B cell (primary cell): ENCODE results near the gene SLC9A9. TPM values are rescaled to one million over a fixed set of nuclear protein-coding genes. Genes with fewer than 3 reads are reported as not detected.
"Not testable (repeated sequence)": the region's sequence is repeated elsewhere in the genome, so short reads cannot be mapped to it uniquely, and the experiment has no call there.

Experiments
- ATAC-seq: fragments of 200-7000 bp; cut with Tn5 transposase; one replicate; pipeline ENCODE4 v1.10.0; 2021; ENCODE audit warnings: low read depth, mild to moderate bottlenecking, moderate number of reproducible peaks, moderate library complexity
- CTCF ChIA-PET: fragments of 350-600 bp; sonication (Branson Sonifier 250); formaldehyde crosslinking; loops from one replicate; lab custom pipeline; 2021; ENCODE audit warnings: antibody characterized with exemption, inconsistent platforms; lab: Charles Lee
- POLR2A ChIA-PET: fragments of 350-600 bp; sonication (Branson Sonifier 250); formaldehyde crosslinking; loops from one replicate; lab custom pipeline; 2021; ENCODE audit warnings: antibody characterized with exemption; lab: Charles Lee
- DNase-seq: peaks from one replicate; pipeline ENCODE4 v3.0.0; 2013
- H2AFZ ChIP-seq: 2 replicates; pipeline ENCODE4 v1.6.1; 2012; ENCODE audit warnings: mild to moderate bottlenecking, low read depth, low read length; ENCODE audit not compliant: insufficient read depth, poor library complexity, severe bottlenecking
- H3K27ac ChIP-seq, 2 donors: 1 replicate in 1 of 2; 2 replicates in 1 of 2; pipeline ENCODE4 v1.5.1; 2012 to 2013; ENCODE audit warnings: low read length in 2 of 2, mild to moderate bottlenecking in 2 of 2, moderate library complexity in 1 of 2
- H3K27me3 ChIP-seq, 4 experiments: fragments of 200-600 bp in 1 of 4; sonication (generic) in 1 of 4; replicated peaks in 1 of 4; 1 replicate in 2 of 4; 2 replicates in 2 of 4; pipeline versions ENCODE4 v1.6.1 to v1.7.0; 2013 to 2016; ENCODE audit warnings: low read length in 3 of 4, mild to moderate bottlenecking in 2 of 4, mixed read lengths in 1 of 4, moderate library complexity in 1 of 4; ENCODE audit not compliant: insufficient read depth in 4 of 4, control insufficient read depth in 3 of 4; ENCODE audit errors: control extremely low read depth in 1 of 4
- H3K36me3 ChIP-seq, 2 experiments: replicated peaks in 1 of 2; 1 replicate in 1 of 2; 2 replicates in 1 of 2; pipeline versions ENCODE4 v1.6.1 to v1.7.1; 2013; ENCODE audit warnings: low read length in 1 of 2; ENCODE audit not compliant: insufficient read depth in 2 of 2, control insufficient read depth in 1 of 2; ENCODE audit errors: control extremely low read depth in 1 of 2, extremely low read depth in 1 of 2
- H3K4me1 ChIP-seq, 2 donors: fragments of 200-600 bp in 1 of 2; sonication (generic) in 1 of 2; 1 replicate in 1 of 2; 2 replicates in 1 of 2; pipeline versions ENCODE4 v1.5.1 to v1.6.1; 2013 to 2017; ENCODE audit warnings: low read length in 2 of 2; ENCODE audit not compliant: control insufficient read depth in 2 of 2, insufficient read depth in 2 of 2
- H3K4me2 ChIP-seq: replicated peaks from 2 replicates; pipeline ENCODE3; 2012; ENCODE audit warnings: mild to moderate bottlenecking, low read depth, low read length; ENCODE audit not compliant: poor library complexity, severe bottlenecking
- H3K4me3 ChIP-seq, 5 experiments: fragments of 200-600 bp in 1 of 5; sonication (generic) in 1 of 5; 1 replicate in 3 of 5; 2 replicates in 2 of 5; pipeline versions ENCODE4 v1.5.1 to v1.7.0; 2011 to 2016; ENCODE audit warnings: low read length in 4 of 5, mild to moderate bottlenecking in 4 of 5, low read depth in 2 of 5, control low read depth in 1 of 5, moderate library complexity in 1 of 5; ENCODE audit not compliant: insufficient read depth in 1 of 5; ENCODE audit errors: control extremely low read depth in 1 of 5, extremely low read depth in 1 of 5
- H3K79me2 ChIP-seq: fragments of 200-600 bp; sonication (generic); one replicate; pipeline ENCODE4 v1.6.0; 2016; ENCODE audit warnings: low read length; ENCODE audit not compliant: control insufficient read depth, insufficient read depth
- H3K9ac ChIP-seq: fragments of 200-600 bp; sonication (generic); 2 replicates; pipeline ENCODE4 v1.6.1; 2017; ENCODE audit warnings: mild to moderate bottlenecking, low read length, moderate library complexity
- H3K9me3 ChIP-seq, 3 donors: one replicate each; pipeline versions ENCODE4 v1.6.1 to v1.7.1; 2013; ENCODE audit warnings: low read length in 2 of 3; ENCODE audit not compliant: control insufficient read depth in 2 of 3, insufficient read depth in 1 of 3; ENCODE audit errors: control extremely low read depth in 1 of 3
- H4K20me1 ChIP-seq: 2 replicates; pipeline ENCODE4 v1.6.0; 2012; ENCODE audit warnings: mild to moderate bottlenecking, low read length; ENCODE audit not compliant: insufficient read depth, control insufficient read depth, poor library complexity, severe bottlenecking
- H3K27ac Mint-ChIP-seq: one replicate; pipeline ENCODE4 v1.8.0; 2021; ENCODE audit warnings: mixed read lengths
- H3K27me3 Mint-ChIP-seq: one replicate; pipeline ENCODE4 v1.8.0; 2021; ENCODE audit warnings: mixed read lengths
- H3K4me1 Mint-ChIP-seq: one replicate; pipeline ENCODE4 v1.8.0; 2021; ENCODE audit warnings: mixed read lengths
- H3K4me3 Mint-ChIP-seq: one replicate; pipeline ENCODE4 v1.8.0; 2021; ENCODE audit warnings: mixed read lengths
- H3K9me3 Mint-ChIP-seq: one replicate; pipeline ENCODE4 v1.8.0; 2022; ENCODE audit warnings: mixed read lengths; ENCODE audit not compliant: insufficient read depth
- CTCF ChIP-seq: fragments of 200-600 bp; IDR thresholded peaks from one replicate; pipeline ENCODE4 v1.8.0; 2022; ENCODE audit warnings: antibody characterized with exemption, mild to moderate bottlenecking
- EZH2 ChIP-seq: IDR thresholded peaks from 2 replicates; pipeline ENCODE4 v1.6.1; 2012; ENCODE audit warnings: borderline replicate concordance, low read depth, mild to moderate bottlenecking, moderate library complexity, low read length; ENCODE audit not compliant: insufficient read depth, poor library complexity, severe bottlenecking
- WGBS: methylation state at CpG from one replicate; pipeline ENCODE4 v1.1.5; 2013; ENCODE audit warnings: missing lambda C conversion rate; ENCODE audit not compliant: insufficient coverage; 5-methylcytosine and 5-hydroxymethylcytosine counted together
- intact Hi-C: fragments of 100-400 bp; cut with micrococcal nuclease; formaldehyde crosslinking; loops from one replicate; pipeline ENCODE4 v1.10.0; 2022
- polyA plus RNA-seq: library from polyadenylated mRNA; depleted of rRNA; stranded (reverse); fragments of >200 nt; gene quantifications from 2 replicates; pipeline ENCODE4 v1.2.3, GENCODE V29; 2012
- total RNA-seq, 2 donors: library from RNA; stranded (reverse); fragments of 120-200 nt in 1 of 2; gene quantifications; 1 replicate in 1 of 2; 2 replicates in 1 of 2; pipeline versions ENCODE4 v1.2.3 to v1.2.4, GENCODE V29; 2013 to 2022

The SLC9A9 gene
- total and polyA plus RNA-seq, 2 donors (not counting 1 experiment from before 2014, with no cell fraction given), result 7.7 to 17.3 TPM

GRCh38 chr3:143798151-143798550, 50.1 kb downstream of the SLC9A9 start:
- H3K27ac Mint-ChIP-seq, POLR2A ChIA-PET: not testable (repeated sequence)
- WGBS, result 100% methylated on average over 6 of the region's 7 CpGs

DNA sequence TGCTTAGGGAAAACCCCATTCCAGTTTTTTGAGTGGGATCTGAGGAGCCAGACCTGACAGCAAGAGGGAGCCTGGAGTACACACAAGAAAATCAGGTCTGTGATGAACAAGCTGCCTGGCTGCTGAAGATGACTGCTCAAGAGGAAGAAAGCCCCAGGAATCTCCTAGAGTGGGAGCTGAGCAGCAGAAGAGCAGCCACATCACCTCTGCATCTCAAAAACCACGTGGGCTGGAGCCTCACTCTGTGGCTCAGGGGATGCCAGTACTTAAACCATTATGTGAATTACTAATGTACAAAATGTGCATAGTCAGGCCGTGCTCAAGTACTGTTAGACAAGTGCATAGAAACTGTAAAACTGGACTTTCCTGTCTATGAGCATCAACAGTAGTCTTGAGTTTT, 52.4 kb downstream of the SLC9A9 start:
- Histone ChIP-seq H3K4me2 (no peak overlapping the region), H3K9ac (no peak overlapping the region), H3K9me3 (peaks cover 0 to 2% (median 0%) of the 10 kb centered on the region in 3 donors), H3K4me1 (no peaks in the 10 kb centered on the region), H3K4me3 (no peak overlapping the region), H3K27me3 (no peaks in the 10 kb centered on the region), H4K20me1 (no peaks in the 10 kb centered on the region), H3K27ac (no peak overlapping the region), H3K79me2 (no peaks in the 10 kb centered on the region), H3K36me3 (no peaks in the 10 kb centered on the region), H2AFZ (no peak overlapping the region)
- WGBS, result no CpG with 5 or more reads among the region's 2 CpGs
- intact Hi-C loops, result no loop called here
- ATAC-seq (no peak), DNase-seq (no peak)
- no peaks in the 10 kb centered on the region for H3K27me3 Mint-ChIP-seq
- POLR2A ChIA-PET, result no interaction called here
- peaks cover 5% of the 10 kb centered on the region for H3K9me3 Mint-ChIP-seq
- H3K4me1 Mint-ChIP-seq, result no peaks in the 10 kb centered on the region
- H3K4me3 Mint-ChIP-seq, result no peak overlapping the region
- H3K27ac Mint-ChIP-seq, result no peak overlapping the region
- TF ChIP-seq CTCF (no peak), EZH2 (no peak)
- CTCF ChIA-PET, result no interaction called here

More at GRCh38 chr3:143798151-143798550, 50.1 kb downstream of the SLC9A9 start:
- H4K20me1 ChIP-seq, H3K9ac ChIP-seq, H3K4me1 ChIP-seq, H3K79me2 ChIP-seq, H3K9me3 Mint-ChIP-seq, intact Hi-C loops, H3K4me1 Mint-ChIP-seq, CTCF ChIA-PET, H2AFZ ChIP-seq, DNase-seq, H3K4me2 ChIP-seq, H3K27ac ChIP-seq, H3K9me3 ChIP-seq, H3K4me3 Mint-ChIP-seq, ATAC-seq, H3K36me3 ChIP-seq, H3K4me3 ChIP-seq, H3K27me3 Mint-ChIP-seq, H3K27me3 ChIP-seq: not testable (repeated sequence)
